SK-N-SH treated with all-trans-retinoic acid at 6 μM for 48 hours (cell line): ENCODE results near the gene NT5DC1.

Experiments used
- ATAC-seq: fragments of 200-7000 bp; cut with Tn5 transposase; 3 replicates; pipeline ENCODE4 v1.9.1; 2020; ENCODE audit warnings: mild to moderate bottlenecking, moderate library complexity
- ARNTL ChIP-seq: fragments of 450-650 bp; formaldehyde crosslinking; IDR thresholded peaks from 2 replicates; pipeline ENCODE4 v1.5.0; 2020; ENCODE audit warnings: low read depth, mild to moderate bottlenecking, moderate library complexity, borderline replicate concordance
- CSDC2 ChIP-seq: fragments of 250-450 bp; sonication (Bioruptor Pico); IDR thresholded peaks from 2 replicates; pipeline ENCODE4 v1.5.0; 2020; ENCODE audit warnings: mild to moderate bottlenecking, moderate library complexity
- ESRRG ChIP-seq: fragments of 250-450 bp; sonication (Bioruptor Pico); IDR thresholded peaks from 2 replicates; pipeline ENCODE4 v1.6.1; 2021; ENCODE audit warnings: mild to moderate bottlenecking
- GLIS3 ChIP-seq: fragments of 250-450 bp; sonication (Bioruptor Pico); IDR thresholded peaks from 2 replicates; pipeline ENCODE4 v1.5.0; 2020; ENCODE audit warnings: mild to moderate bottlenecking, moderate library complexity
- ISL1 ChIP-seq: fragments of 250-450 bp; sonication (Bioruptor Pico); IDR thresholded peaks from 2 replicates; pipeline ENCODE4 v2.1.2; 2022; ENCODE audit warnings: mild to moderate bottlenecking, moderate library complexity
- OSR1 ChIP-seq: fragments of 250-450 bp; sonication (Bioruptor Pico); IDR thresholded peaks from 2 replicates; pipeline ENCODE4 v1.8.0; 2022; ENCODE audit warnings: moderate library complexity, mild to moderate bottlenecking, inconsistent platforms
- PATZ1 ChIP-seq: fragments of 250-450 bp; sonication (Bioruptor Pico); IDR thresholded peaks from 2 replicates; pipeline ENCODE4 v1.8.0; 2020; ENCODE audit warnings: mild to moderate bottlenecking, moderate library complexity, borderline replicate concordance
- POU6F1 ChIP-seq: fragments of 250-450 bp; sonication (Bioruptor Pico); IDR thresholded peaks from 2 replicates; pipeline ENCODE4 v1.8.0; 2021; ENCODE audit warnings: low read depth, mild to moderate bottlenecking, moderate library complexity, borderline replicate concordance
- PPARA ChIP-seq: fragments of 250-450 bp; sonication (Bioruptor Pico); IDR thresholded peaks from 2 replicates; pipeline ENCODE4 v1.5.0; 2020; ENCODE audit warnings: mild to moderate bottlenecking, borderline replicate concordance
- RARB ChIP-seq: fragments of 250-450 bp; sonication (Bioruptor Pico); IDR thresholded peaks from 2 replicates; pipeline ENCODE4 v1.8.0; 2021; ENCODE audit warnings: mild to moderate bottlenecking, moderate library complexity
- SNAI2 ChIP-seq: fragments of 250-450 bp; sonication (Bioruptor Pico); IDR thresholded peaks from 2 replicates; pipeline ENCODE4 v1.5.0; 2020; ENCODE audit warnings: mild to moderate bottlenecking, moderate library complexity
- TCF4 ChIP-seq: fragments of 250-450 bp; sonication (Bioruptor Pico); IDR thresholded peaks from 2 replicates; pipeline ENCODE4 v1.8.0; 2021; ENCODE audit warnings: mild to moderate bottlenecking, moderate library complexity, borderline replicate concordance
- TOX ChIP-seq: fragments of 250-450 bp; sonication (Bioruptor Pico); IDR thresholded peaks from 2 replicates; pipeline ENCODE4 v1.8.0; 2021; ENCODE audit warnings: mild to moderate bottlenecking, moderate library complexity, borderline replicate concordance
- TSHZ2 ChIP-seq: fragments of 250-450 bp; sonication (Bioruptor Pico); IDR thresholded peaks from 2 replicates; pipeline ENCODE4 v1.5.0; 2020; ENCODE audit warnings: mild to moderate bottlenecking, moderate library complexity
- ZC3H10 ChIP-seq: fragments of 250-450 bp; sonication (Bioruptor Pico); IDR thresholded peaks from 2 replicates; pipeline ENCODE4 v1.5.1; 2021; ENCODE audit warnings: mild to moderate bottlenecking, moderate library complexity
- ZFP3 ChIP-seq: fragments of 250-450 bp; sonication (Bioruptor Pico); IDR thresholded peaks from 2 replicates; pipeline ENCODE4 v1.5.0; 2020; ENCODE audit warnings: mild to moderate bottlenecking, moderate library complexity
- ZFP30 ChIP-seq: fragments of 450-650 bp; formaldehyde crosslinking; IDR thresholded peaks from 2 replicates; pipeline ENCODE4 v1.5.0; 2022; ENCODE audit warnings: mild to moderate bottlenecking, moderate library complexity
- ZNF70 ChIP-seq: fragments of 450-650 bp; formaldehyde crosslinking; IDR thresholded peaks from 2 replicates; pipeline ENCODE4 v1.5.0; 2020; ENCODE audit warnings: mild to moderate bottlenecking, moderate library complexity
- ZNF8 ChIP-seq: fragments of 450-650 bp; formaldehyde crosslinking; IDR thresholded peaks from 2 replicates; pipeline ENCODE4 v1.5.0; 2020; ENCODE audit warnings: mild to moderate bottlenecking, moderate library complexity
- TF ChIP-seq, protein P1 (sequence below): fragments of 250-450 bp; sonication (Bioruptor Pico); IDR thresholded peaks from 2 replicates; pipeline ENCODE4 v1.5.1; 2020; ENCODE audit warnings: low read depth, mild to moderate bottlenecking, moderate library complexity

The NT5DC1 gene

DNA sequence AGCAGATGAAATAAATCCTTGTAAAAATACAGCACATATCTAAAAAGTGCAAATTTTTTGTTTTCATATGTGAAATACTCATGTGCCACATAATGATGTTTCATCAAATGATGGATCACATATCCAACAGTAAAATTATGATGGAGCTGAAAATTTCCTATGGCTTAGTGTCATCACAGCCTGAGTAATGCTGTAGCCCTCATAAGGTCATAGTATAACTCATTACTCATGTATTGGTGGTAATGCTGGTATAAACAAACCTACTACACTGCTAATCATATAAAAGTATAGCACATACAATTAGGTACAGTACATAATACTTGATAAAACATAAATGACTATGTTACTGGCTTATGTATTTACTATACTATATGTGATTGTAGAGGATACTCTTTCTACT is 166.2 kb downstream of the NT5DC1 start (continued):
- TF ChIP-seq, protein P1, sequence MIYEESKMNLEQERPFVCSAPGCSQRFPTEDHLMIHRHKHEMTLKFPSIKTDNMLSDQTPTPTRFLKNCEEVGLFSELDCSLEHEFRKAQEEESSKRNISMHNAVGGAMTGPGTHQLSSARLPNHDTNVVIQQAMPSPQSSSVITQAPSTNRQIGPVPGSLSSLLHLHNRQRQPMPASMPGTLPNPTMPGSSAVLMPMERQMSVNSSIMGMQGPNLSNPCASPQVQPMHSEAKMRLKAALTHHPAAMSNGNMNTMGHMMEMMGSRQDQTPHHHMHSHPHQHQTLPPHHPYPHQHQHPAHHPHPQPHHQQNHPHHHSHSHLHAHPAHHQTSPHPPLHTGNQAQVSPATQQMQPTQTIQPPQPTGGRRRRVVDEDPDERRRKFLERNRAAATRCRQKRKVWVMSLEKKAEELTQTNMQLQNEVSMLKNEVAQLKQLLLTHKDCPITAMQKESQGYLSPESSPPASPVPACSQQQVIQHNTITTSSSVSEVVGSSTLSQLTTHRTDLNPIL (CRISPR knock-in tag): no peak

DNA sequence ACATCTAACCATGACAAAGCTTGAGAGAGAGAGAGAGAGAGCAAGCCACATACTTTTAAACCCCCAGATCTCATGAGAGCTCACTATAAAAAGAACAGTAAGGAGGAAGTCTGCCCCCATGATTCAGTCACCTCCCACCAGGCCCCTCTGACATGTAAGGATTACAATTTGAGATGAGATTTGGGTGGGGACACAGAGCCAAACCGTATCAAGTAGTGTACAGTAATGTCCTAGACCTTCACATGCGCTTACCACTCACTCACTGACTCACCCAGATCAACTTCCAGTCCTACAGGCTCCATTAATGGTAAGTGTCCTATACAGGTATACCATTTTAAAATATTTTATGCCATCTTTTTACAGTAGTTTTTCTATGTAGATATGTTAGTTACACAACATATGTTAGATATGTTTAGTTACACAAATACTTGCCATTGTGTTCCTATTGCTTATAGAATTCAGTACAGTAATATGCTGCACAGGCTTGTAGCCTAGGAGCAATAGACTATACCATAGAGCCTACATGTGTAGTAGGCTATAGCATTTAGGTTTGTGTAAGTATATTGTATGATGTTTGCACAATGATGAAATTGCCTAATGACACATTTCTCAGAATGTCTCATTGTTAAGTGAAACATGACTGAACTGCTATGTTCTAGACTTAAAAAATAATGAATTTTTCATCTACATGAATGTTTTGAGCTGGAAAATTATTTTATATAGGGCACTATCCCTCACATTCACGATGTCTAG is 167.4 kb downstream of the NT5DC1 start:
- ATAC-seq: peak; percentile 44
- no peak for TF ChIP-seq ZFP3 (CRISPR knock-in tag)

DNA sequence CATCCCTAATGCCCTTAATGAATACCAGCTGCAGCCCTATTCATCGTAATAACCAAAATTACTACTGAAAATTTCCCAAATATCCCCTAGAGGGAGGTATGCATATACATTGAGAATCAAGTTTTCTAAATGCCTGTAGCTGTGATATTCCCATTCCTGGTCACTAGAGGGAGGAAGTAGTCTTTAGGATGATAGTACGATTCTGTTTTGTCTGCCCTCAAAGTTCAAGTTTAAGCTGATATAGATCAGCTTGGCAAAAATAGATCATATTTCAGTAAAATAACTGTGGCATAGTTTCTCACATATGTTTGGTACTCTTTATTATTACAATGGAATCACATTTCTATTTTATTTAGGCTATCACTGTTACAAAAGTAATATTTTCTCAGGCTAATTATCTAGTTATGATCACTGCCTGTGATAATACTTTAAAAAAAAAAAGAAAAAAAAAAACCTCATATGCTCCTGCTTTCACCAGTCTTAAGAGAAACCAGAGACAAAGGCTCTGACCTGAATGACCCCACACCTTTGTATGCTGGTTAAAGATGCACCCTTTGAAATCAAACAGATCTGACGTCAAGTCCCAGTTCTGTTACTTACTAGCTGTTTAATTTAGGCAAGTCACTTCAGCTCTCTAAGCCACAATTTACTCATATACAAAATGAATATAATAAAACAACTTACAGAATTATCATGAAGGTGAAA is 168.1 kb downstream of the NT5DC1 start:
- TF ChIP-seq TCF4 (CRISPR knock-in tag) (peak; percentile 82), ISL1 (no peak), OSR1 (CRISPR knock-in tag) (no peak), CSDC2 (no peak), GLIS3 (CRISPR knock-in tag) (no peak), ZNF70 (CRISPR knock-in tag) (no peak)
- TF ChIP-seq, all 23 proteins: peak for 1
- peak; percentile 94 for ATAC-seq

GRCh38 chr6:116271149-116271708 is 170.6 kb downstream of the NT5DC1 start:
- TF ChIP-seq SNAI2 (CRISPR knock-in tag): no peak
- no peak for TF ChIP-seq POU6F1 (CRISPR knock-in tag)
- TF ChIP-seq TOX (CRISPR knock-in tag): no peak

GRCh38 chr6:116277124-116277523 is 176.5 kb downstream of the NT5DC1 start:
- TF ChIP-seq OSR1 (CRISPR knock-in tag) (no peak), ESRRG (CRISPR knock-in tag) (no peak), ZFP3 (CRISPR knock-in tag) (no peak), ISL1 (no peak), POU6F1 (CRISPR knock-in tag) (no peak), ZC3H10 (CRISPR knock-in tag) (no peak), PATZ1 (CRISPR knock-in tag) (no peak), PPARA (CRISPR knock-in tag) (no peak), TOX (CRISPR knock-in tag) (no peak), ZFP30 (no peak), TSHZ2 (CRISPR knock-in tag) (no peak), ARNTL (CRISPR knock-in tag) (no peak), RARB (CRISPR knock-in tag) (no peak), ZNF8 (CRISPR knock-in tag) (no peak)
- TF ChIP-seq, protein P1 (CRISPR knock-in tag): no peak
- TF ChIP-seq, all 23 proteins: peak for 0

More at GRCh38 chr6:116271149-116271708, 170.6 kb downstream of the NT5DC1 start:
- no peak for ATAC-seq

More at GRCh38 chr6:116277124-116277523, 176.5 kb downstream of the NT5DC1 start:
- ATAC-seq: no peak
